D721Med (cell line): ENCODE results near the gene MAST1.

Experiments
- DNase-seq: peaks from one replicate; pipeline ENCODE4 v3.0.0; 2011; ENCODE audit warnings: low spot score; ENCODE audit not compliant: insufficient read length
- FAIRE-seq: peaks from 2 replicates; lab custom pipeline; 2011; peaks lifted over from hg19 to GRCh38; lab: Jason Lieb, UNC
- CTCF ChIP-seq: IDR thresholded peaks from 2 replicates; pipeline ENCODE4 v1.5.1; 2012; ENCODE audit warnings: mild to moderate bottlenecking, control low read depth; ENCODE audit not compliant: insufficient read depth; ENCODE audit errors: missing control alignments

MAST1 gene

GRCh38 chr19:12918253-12918652 is 79.9 kb downstream of the MAST1 start:
- FAIRE-seq = no peak
- TF ChIP-seq CTCF = no peak
- no peak for DNase-seq

GRCh38 chr19:12921047-12921446 is 82.7 kb downstream of the MAST1 start:
- FAIRE-seq = no peak
- no peak for DNase-seq
- no peak for TF ChIP-seq CTCF

GRCh38 chr19:12922959-12923358 is 84.6 kb downstream of the MAST1 start:
- DNase-seq (no peak), FAIRE-seq (no peak)
- no peak for TF ChIP-seq CTCF
